ENCODE results near the gene PRICKLE2.

DNA sequence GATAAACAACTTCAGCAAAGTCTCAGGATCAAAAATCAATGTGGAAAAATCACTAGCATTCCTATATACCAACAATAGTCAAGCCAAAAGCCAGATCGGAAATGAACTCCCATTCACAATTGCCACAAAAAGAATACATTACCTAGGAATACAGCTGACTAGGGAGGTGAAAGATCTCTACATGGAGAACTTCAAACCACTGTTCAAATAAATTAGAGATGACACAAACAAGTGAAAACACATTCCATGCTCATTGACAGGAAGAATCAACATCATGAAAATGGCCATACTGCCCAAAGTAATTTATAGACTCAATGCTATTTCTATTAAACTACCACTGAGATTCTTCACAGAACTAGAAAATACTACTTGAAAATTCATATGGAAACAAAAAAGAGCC, 107.8 kb downstream of the PRICKLE2 start:
- TF ChIP-seq POLR2A (IDR thresholded peaks at IDR 0.05; ENCODE audit: low read length), result no peak
- TF ChIP-seq EP300 (IDR thresholded peaks at IDR 0.05), result no peak
- no peak for TF ChIP-seq RAD21 (conservative IDR thresholded peaks at IDR 0.05 in 1 of 2, IDR thresholded peaks at IDR 0.05 in 1 of 2)
- no peak for TF ChIP-seq HOXA7 (CRISPR knock-in tag; IDR thresholded peaks at IDR 0.05)
- TF ChIP-seq, protein P1, sequence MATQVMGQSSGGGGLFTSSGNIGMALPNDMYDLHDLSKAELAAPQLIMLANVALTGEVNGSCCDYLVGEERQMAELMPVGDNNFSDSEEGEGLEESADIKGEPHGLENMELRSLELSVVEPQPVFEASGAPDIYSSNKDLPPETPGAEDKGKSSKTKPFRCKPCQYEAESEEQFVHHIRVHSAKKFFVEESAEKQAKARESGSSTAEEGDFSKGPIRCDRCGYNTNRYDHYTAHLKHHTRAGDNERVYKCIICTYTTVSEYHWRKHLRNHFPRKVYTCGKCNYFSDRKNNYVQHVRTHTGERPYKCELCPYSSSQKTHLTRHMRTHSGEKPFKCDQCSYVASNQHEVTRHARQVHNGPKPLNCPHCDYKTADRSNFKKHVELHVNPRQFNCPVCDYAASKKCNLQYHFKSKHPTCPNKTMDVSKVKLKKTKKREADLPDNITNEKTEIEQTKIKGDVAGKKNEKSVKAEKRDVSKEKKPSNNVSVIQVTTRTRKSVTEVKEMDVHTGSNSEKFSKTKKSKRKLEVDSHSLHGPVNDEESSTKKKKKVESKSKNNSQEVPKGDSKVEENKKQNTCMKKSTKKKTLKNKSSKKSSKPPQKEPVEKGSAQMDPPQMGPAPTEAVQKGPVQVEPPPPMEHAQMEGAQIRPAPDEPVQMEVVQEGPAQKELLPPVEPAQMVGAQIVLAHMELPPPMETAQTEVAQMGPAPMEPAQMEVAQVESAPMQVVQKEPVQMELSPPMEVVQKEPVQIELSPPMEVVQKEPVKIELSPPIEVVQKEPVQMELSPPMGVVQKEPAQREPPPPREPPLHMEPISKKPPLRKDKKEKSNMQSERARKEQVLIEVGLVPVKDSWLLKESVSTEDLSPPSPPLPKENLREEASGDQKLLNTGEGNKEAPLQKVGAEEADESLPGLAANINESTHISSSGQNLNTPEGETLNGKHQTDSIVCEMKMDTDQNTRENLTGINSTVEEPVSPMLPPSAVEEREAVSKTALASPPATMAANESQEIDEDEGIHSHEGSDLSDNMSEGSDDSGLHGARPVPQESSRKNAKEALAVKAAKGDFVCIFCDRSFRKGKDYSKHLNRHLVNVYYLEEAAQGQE (IDR thresholded peaks at IDR 0.05), result no peak
- TF ChIP-seq, protein P2, sequence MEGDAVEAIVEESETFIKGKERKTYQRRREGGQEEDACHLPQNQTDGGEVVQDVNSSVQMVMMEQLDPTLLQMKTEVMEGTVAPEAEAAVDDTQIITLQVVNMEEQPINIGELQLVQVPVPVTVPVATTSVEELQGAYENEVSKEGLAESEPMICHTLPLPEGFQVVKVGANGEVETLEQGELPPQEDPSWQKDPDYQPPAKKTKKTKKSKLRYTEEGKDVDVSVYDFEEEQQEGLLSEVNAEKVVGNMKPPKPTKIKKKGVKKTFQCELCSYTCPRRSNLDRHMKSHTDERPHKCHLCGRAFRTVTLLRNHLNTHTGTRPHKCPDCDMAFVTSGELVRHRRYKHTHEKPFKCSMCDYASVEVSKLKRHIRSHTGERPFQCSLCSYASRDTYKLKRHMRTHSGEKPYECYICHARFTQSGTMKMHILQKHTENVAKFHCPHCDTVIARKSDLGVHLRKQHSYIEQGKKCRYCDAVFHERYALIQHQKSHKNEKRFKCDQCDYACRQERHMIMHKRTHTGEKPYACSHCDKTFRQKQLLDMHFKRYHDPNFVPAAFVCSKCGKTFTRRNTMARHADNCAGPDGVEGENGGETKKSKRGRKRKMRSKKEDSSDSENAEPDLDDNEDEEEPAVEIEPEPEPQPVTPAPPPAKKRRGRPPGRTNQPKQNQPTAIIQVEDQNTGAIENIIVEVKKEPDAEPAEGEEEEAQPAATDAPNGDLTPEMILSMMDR (IDR thresholded peaks at IDR 0.05), result no peak
